H9 (cell line): ENCODE data around the gene SYK. TPM values are rescaled to one million over a fixed set of nuclear protein-coding genes. Genes with fewer than 3 reads are reported as not detected.

Source experiments
- DNase-seq: peaks from one replicate; pipeline ENCODE4 v3.0.0-alpha.2; 2017
- H2AFZ ChIP-seq: one replicate; pipeline ENCODE4 v1.6.1; 2013; ENCODE audit warnings: mild to moderate bottlenecking, low read length, control low read depth, moderate library complexity
- H2AK5ac ChIP-seq: 2 replicates; pipeline ENCODE4 v1.6.1; 2013; ENCODE audit warnings: low read length, control low read depth, mixed read lengths; ENCODE audit not compliant: insufficient read length
- H2BK120ac ChIP-seq: one replicate; pipeline ENCODE4 v1.6.1; 2013; ENCODE audit warnings: low read depth, mild to moderate bottlenecking, low read length, control low read depth, inconsistent platforms; ENCODE audit not compliant: poor library complexity, severe bottlenecking
- H2BK12ac ChIP-seq: 2 replicates; pipeline ENCODE4 v1.6.1; 2013; ENCODE audit warnings: low read length, control low read depth, mixed read lengths, low read depth; ENCODE audit not compliant: insufficient read length
- H2BK15ac ChIP-seq: 2 replicates; pipeline ENCODE4 v1.6.1; 2013; ENCODE audit warnings: low read depth, low read length, control low read depth
- H2BK20ac ChIP-seq: one replicate; pipeline ENCODE4 v1.6.1; 2013; ENCODE audit warnings: low read depth, mild to moderate bottlenecking, low read length, control low read depth, inconsistent platforms; ENCODE audit not compliant: poor library complexity, severe bottlenecking
- H2BK5ac ChIP-seq: 2 replicates; pipeline ENCODE4 v1.6.1; 2013; ENCODE audit warnings: low read length, control low read depth, mixed read lengths; ENCODE audit not compliant: insufficient read length
- H3K14ac ChIP-seq: 2 replicates; pipeline ENCODE4 v1.6.1; 2013; ENCODE audit warnings: low read length, control low read depth; ENCODE audit not compliant: insufficient read depth
- H3K18ac ChIP-seq: 2 replicates; pipeline ENCODE4 v1.6.1; 2013; ENCODE audit warnings: low read depth, mild to moderate bottlenecking, mixed read lengths, low read length, control low read depth; ENCODE audit not compliant: insufficient read length
- H3K23ac ChIP-seq: 2 replicates; pipeline ENCODE4 v1.6.1; 2013; ENCODE audit warnings: low read length, control low read depth, mixed read lengths, low read depth; ENCODE audit not compliant: insufficient read length
- H3K23me2 ChIP-seq: 2 replicates; pipeline ENCODE4 v1.6.1; 2013; ENCODE audit warnings: low read depth, mild to moderate bottlenecking, mixed read lengths, low read length, control low read depth; ENCODE audit not compliant: insufficient read length, poor library complexity, severe bottlenecking
- H3K27ac ChIP-seq: 2 replicates; pipeline ENCODE4 v1.5.1; 2013; ENCODE audit warnings: low read length, control low read depth, mixed read lengths, low read depth; ENCODE audit not compliant: insufficient read length
- H3K27me3 ChIP-seq: 2 replicates; pipeline ENCODE4 v1.6.1; 2013; ENCODE audit warnings: low read length, control low read depth, inconsistent platforms; ENCODE audit not compliant: insufficient read depth
- H3K4ac ChIP-seq: 2 replicates; pipeline ENCODE4 v1.6.1; 2013; ENCODE audit warnings: low read depth, mild to moderate bottlenecking, control low read depth, inconsistent platforms, low read length, moderate library complexity
- H3K4me1 ChIP-seq: 2 replicates; pipeline ENCODE4 v1.6.1; 2013; ENCODE audit warnings: low read length, control low read depth, inconsistent platforms; ENCODE audit not compliant: insufficient read depth
- H3K4me2 ChIP-seq: 2 replicates; pipeline ENCODE4 v1.6.1; 2013; ENCODE audit warnings: low read length, control low read depth, mixed read lengths; ENCODE audit not compliant: insufficient read length, insufficient read depth
- H3K56ac ChIP-seq: 2 replicates; pipeline ENCODE4 v1.6.1; 2013; ENCODE audit warnings: low read depth, mild to moderate bottlenecking, mixed read lengths, low read length, control low read depth; ENCODE audit not compliant: insufficient read length
- H3K79me1 ChIP-seq: 2 replicates; pipeline ENCODE4 v1.6.1; 2013; ENCODE audit warnings: low read depth, mild to moderate bottlenecking, moderate library complexity, low read length, control low read depth, inconsistent platforms; ENCODE audit not compliant: insufficient read depth, poor library complexity, severe bottlenecking
- H3K79me2 ChIP-seq: 2 replicates; pipeline ENCODE4 v1.6.1; 2013; ENCODE audit warnings: low read length, control low read depth, inconsistent platforms; ENCODE audit not compliant: insufficient read depth
- H3K9ac ChIP-seq: 2 replicates; pipeline ENCODE4 v1.6.1; 2013; ENCODE audit warnings: low read length, control low read depth, mixed read lengths; ENCODE audit not compliant: insufficient read length; ENCODE audit errors: extremely low read depth
- H3K9me3 ChIP-seq: one replicate; pipeline ENCODE4 v1.6.1; 2013; ENCODE audit warnings: low read depth, low read length, inconsistent platforms; ENCODE audit not compliant: control insufficient read depth
- H3T11ph ChIP-seq: one replicate; pipeline ENCODE4 v1.6.1; 2013; ENCODE audit warnings: mild to moderate bottlenecking, low read length, control low read depth, inconsistent platforms
- H4K20me1 ChIP-seq: one replicate; pipeline ENCODE4 v1.6.1; 2013; ENCODE audit not compliant: control insufficient read depth, insufficient read length, insufficient read depth
- H4K5ac ChIP-seq: 2 replicates; pipeline ENCODE4 v1.6.1; 2013; ENCODE audit warnings: low read depth, mild to moderate bottlenecking, mixed read lengths, low read length, control low read depth; ENCODE audit not compliant: insufficient read length
- H4K8ac ChIP-seq: replicated peaks from 2 replicates; pipeline ENCODE4 v1.6.1; 2013; ENCODE audit warnings: low read length, control low read depth, mixed read lengths, low read depth; ENCODE audit not compliant: insufficient read length
- H4K91ac ChIP-seq: 2 replicates; pipeline ENCODE4 v1.6.1; 2013; ENCODE audit warnings: low read depth, mild to moderate bottlenecking, moderate library complexity, mixed read lengths, low read length, control low read depth; ENCODE audit not compliant: insufficient read length
- H3K27ac Mint-ChIP-seq, 3 experiments: 2 replicates in 2 of 3; 3 replicates in 1 of 3; pipeline ENCODE4 v1.8.0; 2020 to 2021; ENCODE audit warnings: mixed read lengths in 3 of 3, mild to moderate bottlenecking in 1 of 3, moderate library complexity in 1 of 3
- H3K27me3 Mint-ChIP-seq: 2 replicates; pipeline ENCODE4 v1.8.0; 2021; ENCODE audit warnings: low read depth, mild to moderate bottlenecking, moderate library complexity, mixed read lengths
- H3K36me3 Mint-ChIP-seq, 3 experiments: 2 replicates in 2 of 3; 3 replicates in 1 of 3; pipeline ENCODE4 v1.8.0; 2020 to 2021; ENCODE audit warnings: low read depth in 3 of 3, mixed read lengths in 3 of 3; ENCODE audit not compliant: insufficient read depth in 1 of 3
- H3K4me1 Mint-ChIP-seq, 2 experiments: 2 replicates each; pipeline ENCODE4 v1.8.0; 2020; ENCODE audit warnings: mixed read lengths in 2 of 2
- H3K4me3 Mint-ChIP-seq, 2 experiments: 2 replicates in 1 of 2; 3 replicates in 1 of 2; pipeline ENCODE4 v1.8.0; 2020 to 2021; ENCODE audit warnings: mild to moderate bottlenecking in 2 of 2, mixed read lengths in 2 of 2, moderate library complexity in 1 of 2
- H3K9me3 Mint-ChIP-seq, 2 experiments: 2 replicates in 1 of 2; 3 replicates in 1 of 2; pipeline ENCODE4 v1.8.0; 2020; ENCODE audit warnings: mild to moderate bottlenecking in 2 of 2, mixed read lengths in 2 of 2, moderate library complexity in 1 of 2
- CTCF ChIP-seq: fragments of 200-600 bp; sonication (generic); conservative IDR thresholded peaks from 3 replicates; pipeline ENCODE4 v1.8.0; 2021; ENCODE audit warnings: antibody characterized with exemption, mild to moderate bottlenecking
- WGBS: extraction: QIAGEN DNeasy Blood & Tissue Kit; methylation state at CpG from one replicate; pipeline ENCODE4 v1.1.7; 2013; ENCODE audit warnings: missing lambda C conversion rate, low lambda C conversion rate, mixed read lengths; ENCODE audit not compliant: insufficient read length; ENCODE audit errors: extremely low coverage; 5-methylcytosine and 5-hydroxymethylcytosine counted together
- total RNA-seq: library from RNA; stranded (reverse); gene quantifications from 2 replicates; pipeline ENCODE4 v1.2.1, GENCODE V29; 2021

Gene SYK
- total RNA-seq, 1 experiment from 2014 or later = 7.9 TPM

- Mint-ChIP-seq H3K27ac (no peak overlapping the region), H3K4me1 (peaks cover 11 to 16% of the 10 kb centered on the region in 2 experiments), H3K9me3 (no peaks in the 10 kb centered on the region), H3K36me3 (no peaks in the 10 kb centered on the region), H3K27me3 (peaks cover 2% of the 10 kb centered on the region), H3K4me3 (no peak overlapping the region)
- Histone ChIP-seq H3K4me1 (no peaks in the 10 kb centered on the region), H3K79me1 (no peaks in the 10 kb centered on the region), H3K56ac (no peak overlapping the region), H3K9me3 (no peaks in the 10 kb centered on the region), H3K27me3 (no peaks in the 10 kb centered on the region), H3K18ac (no peak overlapping the region), H2BK20ac (no peak overlapping the region), H2BK5ac (no peak overlapping the region), H3K23me2 (no peaks in the 10 kb centered on the region), H2BK12ac (no peak overlapping the region), H4K91ac (no peak overlapping the region), H3T11ph (no peak overlapping the region), H3K4me2 (no peak overlapping the region), H2BK120ac (no peak overlapping the region), H2AFZ (no peak overlapping the region), H3K27ac (no peak overlapping the region), H3K79me2 (no peaks in the 10 kb centered on the region), H3K23ac (no peak overlapping the region), H3K4ac (no peak overlapping the region), H3K9ac (no peak overlapping the region), H4K20me1 (no peaks in the 10 kb centered on the region), H2BK15ac (no peak overlapping the region), H4K8ac (no peak overlapping the region), H4K5ac (no peak overlapping the region), H3K14ac (no peak overlapping the region), H2AK5ac (no peak overlapping the region)
- no peak for TF ChIP-seq CTCF
- WGBS = no CpG with 5 or more reads among the region's 2 CpGs
- DNase-seq = no peak
These were observed 145.4 kb downstream of the SYK start for GRCh38 chr9:90946982-90947381.

Other genes with a start within 250 kb of the SYK start
- gene DIRAS2, start 159.0 kb upstream of the SYK start, total RNA-seq = not detected in 2 replicates